Measurements from ENCODE around the gene ZDHHC14. TPM values are rescaled to one million over a fixed set of nuclear protein-coding genes. Genes with fewer than 3 reads are reported as not detected.

Gene ZDHHC14
- total RNA-seq, 1 experiment from 2014 or later, result 1.7 TPM

GRCh38 chr6:157672726-157673412 lies 291.9 kb downstream of the ZDHHC14 start:
- Mint-ChIP-seq H3K36me3 (ENCODE audit: insufficient read depth in 1 of 3, low read depth in 3 of 3) (peaks cover 0 to 5% (median 0%) of the 10 kb centered on the region in 3 experiments; a peak in 2 of 7 replicates), H3K27me3 (ENCODE audit: low read depth) (peaks cover 2% of the 10 kb centered on the region), H3K4me3 (no peak overlapping the region), H3K27ac (no peak overlapping the region), H3K9me3 (no peaks in the 10 kb centered on the region; a peak in 1 of 5 replicates), H3K4me1 (peaks cover 22% of the 10 kb centered on the region in 2 experiments)
- H3K4me1 ChIP-seq (ENCODE audit: insufficient read depth, low read length), result peaks cover 2% of the 10 kb centered on the region; the same call in 1 of the 2 replicates
- no peak overlapping the region for H4K8ac ChIP-seq (replicated peaks; ENCODE audit: insufficient read length, low read depth, low read length)
- H2AK5ac ChIP-seq (ENCODE audit: insufficient read length, low read length), result no peak overlapping the region
- H3K27me3 ChIP-seq (ENCODE audit: insufficient read depth, low read length), result no peaks in the 10 kb centered on the region
- H3T11ph ChIP-seq (ENCODE audit: low read length), result no peak overlapping the region
- H3K9ac ChIP-seq (ENCODE audit: extremely low read depth, insufficient read length, low read length), result no peak overlapping the region
- no peak overlapping the region for H2BK120ac ChIP-seq (ENCODE audit: low read depth, low read length, poor library complexity, severe bottlenecking)
- DNase-seq, result no peak
- no peak overlapping the region for H3K18ac ChIP-seq (ENCODE audit: insufficient read length, low read depth, low read length)
- no peak overlapping the region for H2AFZ ChIP-seq (ENCODE audit: low read length)
- no peak overlapping the region for H4K91ac ChIP-seq (ENCODE audit: insufficient read length, low read depth, low read length)
- H3K27ac ChIP-seq (ENCODE audit: insufficient read length, low read depth, low read length), result no peak overlapping the region
- H2BK15ac ChIP-seq (ENCODE audit: low read depth, low read length), result no peak overlapping the region
- H3K4me2 ChIP-seq (ENCODE audit: insufficient read depth, insufficient read length, low read length), result no peak overlapping the region
- no peak overlapping the region for H2BK12ac ChIP-seq (ENCODE audit: insufficient read length, low read depth, low read length)
- H3K56ac ChIP-seq (ENCODE audit: insufficient read length, low read depth, low read length), result no peak overlapping the region
- TF ChIP-seq, protein P1, sequence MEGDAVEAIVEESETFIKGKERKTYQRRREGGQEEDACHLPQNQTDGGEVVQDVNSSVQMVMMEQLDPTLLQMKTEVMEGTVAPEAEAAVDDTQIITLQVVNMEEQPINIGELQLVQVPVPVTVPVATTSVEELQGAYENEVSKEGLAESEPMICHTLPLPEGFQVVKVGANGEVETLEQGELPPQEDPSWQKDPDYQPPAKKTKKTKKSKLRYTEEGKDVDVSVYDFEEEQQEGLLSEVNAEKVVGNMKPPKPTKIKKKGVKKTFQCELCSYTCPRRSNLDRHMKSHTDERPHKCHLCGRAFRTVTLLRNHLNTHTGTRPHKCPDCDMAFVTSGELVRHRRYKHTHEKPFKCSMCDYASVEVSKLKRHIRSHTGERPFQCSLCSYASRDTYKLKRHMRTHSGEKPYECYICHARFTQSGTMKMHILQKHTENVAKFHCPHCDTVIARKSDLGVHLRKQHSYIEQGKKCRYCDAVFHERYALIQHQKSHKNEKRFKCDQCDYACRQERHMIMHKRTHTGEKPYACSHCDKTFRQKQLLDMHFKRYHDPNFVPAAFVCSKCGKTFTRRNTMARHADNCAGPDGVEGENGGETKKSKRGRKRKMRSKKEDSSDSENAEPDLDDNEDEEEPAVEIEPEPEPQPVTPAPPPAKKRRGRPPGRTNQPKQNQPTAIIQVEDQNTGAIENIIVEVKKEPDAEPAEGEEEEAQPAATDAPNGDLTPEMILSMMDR (conservative IDR thresholded peaks at IDR 0.05), result no peak
- no peak overlapping the region; the same call in 1 of the 2 replicates for H3K14ac ChIP-seq (ENCODE audit: insufficient read depth, low read length)
- no peak overlapping the region for H3K23ac ChIP-seq (ENCODE audit: insufficient read length, low read depth, low read length)
- H2BK5ac ChIP-seq (ENCODE audit: insufficient read length, low read length), result no peak overlapping the region
- no peak overlapping the region for H2BK20ac ChIP-seq (ENCODE audit: low read depth, low read length, poor library complexity, severe bottlenecking)
- H4K20me1 ChIP-seq (ENCODE audit: control insufficient read depth, insufficient read depth, insufficient read length), result no peaks in the 10 kb centered on the region
- H3K79me1 ChIP-seq (ENCODE audit: insufficient read depth, low read depth, low read length, poor library complexity, severe bottlenecking), result no peaks in the 10 kb centered on the region
- H3K79me2 ChIP-seq (ENCODE audit: insufficient read depth, low read length), result no peaks in the 10 kb centered on the region
- WGBS (ENCODE audit: extremely low coverage, insufficient read length, low lambda C conversion rate), result no CpG with 5 or more reads among the region's 37 CpGs
- H4K5ac ChIP-seq (ENCODE audit: insufficient read length, low read depth, low read length), result no peak overlapping the region
- H3K9me3 ChIP-seq (ENCODE audit: control insufficient read depth, low read depth, low read length), result no peaks in the 10 kb centered on the region
- H3K4ac ChIP-seq (ENCODE audit: low read depth, low read length), result no peak overlapping the region
- H3K23me2 ChIP-seq (ENCODE audit: insufficient read length, low read depth, low read length, poor library complexity, severe bottlenecking), result no peaks in the 10 kb centered on the region

Data from H9 (cell line).